K562 (cell line): ENCODE data around the gene GRAMD1B. TPM values are rescaled to one million over a fixed set of nuclear protein-coding genes. Genes with fewer than 3 reads are reported as not detected.
A peak's percentile ranks its signal among the peaks of the same experiment; 100 is the strongest.

Experiments used
- CBFA2T3 ChIP-seq: fragments of 450-650 bp; IDR thresholded peaks from 2 replicates; pipeline ENCODE4 v1.6.1; 2017
- CHCHD3 ChIP-seq: fragments of 250-450 bp; sonication (Bioruptor Pico); IDR thresholded peaks from 2 replicates; pipeline ENCODE4 v2.1.2; 2022; ENCODE audit warnings: mild to moderate bottlenecking
- E2F3 ChIP-seq: fragments of 250-450 bp; sonication (Bioruptor Pico); IDR thresholded peaks from 2 replicates; pipeline ENCODE4 v1.4.0; 2020; ENCODE audit warnings: mild to moderate bottlenecking
- EGR1 ChIP-seq: fragments of 450-650 bp; conservative IDR thresholded peaks from 2 replicates; pipeline ENCODE4 v1.6.1; 2017; ENCODE audit warnings: mild to moderate bottlenecking
- EHMT2 ChIP-seq: fragments of 450-650 bp; IDR thresholded peaks from 2 replicates; pipeline ENCODE4 v1.6.1; 2018; ENCODE audit warnings: antibody characterized with exemption
- ELF1 ChIP-seq: fragments of 200-800 bp; sonication (Bioruptor generic); IDR thresholded peaks from 2 replicates; pipeline ENCODE4 v1.6.1; 2016; ENCODE audit warnings: missing genetic modification characterization, missing compliant biosample characterization
- FIP1L1 ChIP-seq: fragments of 200-400 bp; formaldehyde crosslinking; IDR thresholded peaks from 2 replicates; pipeline ENCODE4 v1.6.1; 2018; ENCODE audit warnings: mild to moderate bottlenecking, low read depth, low read length; ENCODE audit not compliant: poor library complexity, severe bottlenecking
- HMGN3 ChIP-seq: IDR thresholded peaks from 2 replicates; pipeline ENCODE4 v1.6.1; 2011; ENCODE audit warnings: borderline replicate concordance, low read depth, mild to moderate bottlenecking, mixed read lengths, low read length; ENCODE audit not compliant: insufficient read length; ENCODE audit errors: extremely low read depth
- KLF6 ChIP-seq: fragments of 250-450 bp; sonication (Bioruptor Pico); IDR thresholded peaks from 2 replicates; pipeline ENCODE4 v1.4.0; 2020; ENCODE audit warnings: mild to moderate bottlenecking, moderate library complexity, borderline replicate concordance
- MAFF ChIP-seq: IDR thresholded peaks from 2 replicates; pipeline ENCODE4 v1.6.1; 2012; ENCODE audit warnings: low read length, improper control_type of control experiment
- MEF2D ChIP-seq: conservative IDR thresholded peaks from 2 replicates; pipeline ENCODE4 v1.6.1; 2016; ENCODE audit warnings: low read depth, missing genetic modification characterization, missing compliant biosample characterization
- MEIS2 ChIP-seq: fragments of 450-650 bp; IDR thresholded peaks from 2 replicates; pipeline ENCODE4 v1.6.1; 2014; ENCODE audit warnings: mild to moderate bottlenecking; ENCODE audit not compliant: partially characterized antibody
- NEUROD1 ChIP-seq: fragments of 150-350 bp; IDR thresholded peaks from 2 replicates; pipeline ENCODE4 v1.6.1; 2014; ENCODE audit warnings: borderline replicate concordance, low read length, low read depth; ENCODE audit not compliant: partially characterized antibody
- NR2C2 ChIP-seq, 2 experiments: fragments of 200-800 bp in 1 of 2; sonication (Bioruptor generic) in 1 of 2; sonication (generic) in 1 of 2; formaldehyde crosslinking in 1 of 2; IDR thresholded peaks; 2 replicates each; pipeline versions ENCODE4 v1.6.1 to v1.8.0; 2016 to 2022; ENCODE audit warnings: mild to moderate bottlenecking in 1 of 2, missing compliant biosample characterization in 1 of 2, missing genetic modification characterization in 1 of 2, missing genetic modification reagents in 1 of 2
- PCBP1 ChIP-seq: fragments of 200-400 bp; formaldehyde crosslinking; IDR thresholded peaks from 2 replicates; pipeline ENCODE4 v1.6.1; 2018; ENCODE audit warnings: mild to moderate bottlenecking, low read depth, low read length; ENCODE audit not compliant: poor library complexity, severe bottlenecking
- RAD21 ChIP-seq, 2 experiments: fragments of 250-450 bp in 1 of 2; fragments of 450-650 bp in 1 of 2; sonication (Bioruptor Pico) in 1 of 2; formaldehyde crosslinking in 1 of 2; IDR thresholded peaks in 1 of 2; conservative IDR thresholded peaks in 1 of 2; 2 replicates each; pipeline versions ENCODE4 v1.4.0 to v1.8.0; 2020 to 2022; ENCODE audit warnings: mild to moderate bottlenecking in 2 of 2, moderate library complexity in 1 of 2
- SNRNP70 ChIP-seq: fragments of 200-400 bp; formaldehyde crosslinking; optimal IDR thresholded peaks from 2 replicates; pipeline ENCODE3; 2017; ENCODE audit warnings: low read depth, low read length
- SPI1 ChIP-seq: IDR thresholded peaks from 2 replicates; pipeline ENCODE4 v1.6.1; 2011; ENCODE audit warnings: low read depth, low read length, control low read depth, borderline replicate concordance
- TAF7 ChIP-seq: fragments of 450-650 bp; IDR thresholded peaks from 2 replicates; pipeline ENCODE4 v1.6.1; 2016; ENCODE audit warnings: missing genetic modification characterization, missing compliant biosample characterization
- ZNF408 ChIP-seq: fragments of 250-450 bp; sonication (Bioruptor Pico); IDR thresholded peaks from 2 replicates; pipeline ENCODE4 v1.4.0; 2020; ENCODE audit warnings: low read depth, mild to moderate bottlenecking, moderate library complexity
- ZNF431 ChIP-seq: sonication (generic); formaldehyde crosslinking; IDR thresholded peaks from 2 replicates; pipeline ENCODE4 v1.8.0; 2022; ENCODE audit warnings: mild to moderate bottlenecking, missing genetic modification reagents
- polyA plus RNA-seq, 8 experiments: library from polyadenylated mRNA; depleted of rRNA in 4 of 8; stranded (reverse) in 5 of 8; unstranded in 3 of 8; fragments of >200 nt; fragmentation: Nextera tagmentation in 2 of 8; fragmentation: Illumina TruSeq in 1 of 8; extraction: Ambion mirVana in 2 of 8; extraction: Trizol in 1 of 8; gene quantifications; 2 replicates each; pipeline versions ENCODE4 v1.2.1 to v1.2.3, GENCODE V29; 2011 to 2014; ENCODE audit warnings: inconsistent platforms in 1 of 8, missing spikeins in 1 of 8
- total RNA-seq, 7 experiments: library from RNA; depleted of rRNA in 6 of 7; stranded (reverse); fragments of >200 nt in 6 of 7; fragmentation: Illumina TruSeq in 2 of 7; extraction: Trizol in 2 of 7; gene quantifications; 2 replicates each; pipeline versions ENCODE4 v1.2.1 to v1.2.3, GENCODE V29; 2011 to 2021; ENCODE audit warnings: low replicate concordance in 1 of 7
- TF ChIP-seq, protein P1 (sequence below), 2 experiments: IDR thresholded peaks; 2 replicates each; pipeline ENCODE4 v1.6.1; 2012; ENCODE audit warnings: improper control_type of control experiment in 2 of 2, low read depth in 2 of 2, low read length in 2 of 2, borderline replicate concordance in 1 of 2
- TF ChIP-seq, protein P2 (sequence below): fragments of 450-650 bp; formaldehyde crosslinking; IDR thresholded peaks from 2 replicates; pipeline ENCODE4 v1.4.0; 2020; ENCODE audit warnings: mild to moderate bottlenecking, mixed read lengths
- TF ChIP-seq, protein P3 (sequence below): fragments of 450-650 bp; conservative IDR thresholded peaks from 2 replicates; pipeline ENCODE4 v1.6.1; 2016; ENCODE audit warnings: missing genetic modification characterization, low read depth, mild to moderate bottlenecking, control low read depth, missing compliant biosample characterization

GRAMD1B gene
- total and polyA plus RNA-seq, 9 of the 15 experiments (the other 6 are each of a cell fraction or from before 2014, with no cell fraction given): 0.31 TPM; not detected in 8

GRCh38 chr11:123478352-123478987, 48.4 kb downstream of the GRAMD1B start (continued):
- no peak for TF ChIP-seq ZNF408 (CRISPR knock-in tag)
- no peak for TF ChIP-seq FIP1L1
- no peak for TF ChIP-seq MEIS2
- TF ChIP-seq SNRNP70: no peak
- TF ChIP-seq ELF1 (tag): peak; percentile 80
- no peak for TF ChIP-seq MAFF
- no peak for TF ChIP-seq MEF2D (tag)
- no peak for TF ChIP-seq CHCHD3
- TF ChIP-seq ZNF431 (CRISPR knock-in tag): no peak
- TF ChIP-seq PCBP1: no peak
- peak; percentile 75 for TF ChIP-seq RAD21 (CRISPR knock-in tag; conservative IDR thresholded peaks at IDR 0.05 in 1 of 2, IDR thresholded peaks at IDR 0.05 in 1 of 2)
- no peak for TF ChIP-seq KLF6 (CRISPR knock-in tag)
- TF ChIP-seq E2F3 (CRISPR knock-in tag): no peak
- TF ChIP-seq EGR1: no peak
- TF ChIP-seq TAF7 (tag): no peak
- no peak for TF ChIP-seq NR2C2 (CRISPR knock-in tag; IDR thresholded peaks at IDR 0.05)
- TF ChIP-seq NR2C2 (tag; IDR thresholded peaks at IDR 0.05): no peak
- TF ChIP-seq CBFA2T3: no peak
- TF ChIP-seq HMGN3: no peak
- TF ChIP-seq NEUROD1: no peak
- TF ChIP-seq, protein P1, sequence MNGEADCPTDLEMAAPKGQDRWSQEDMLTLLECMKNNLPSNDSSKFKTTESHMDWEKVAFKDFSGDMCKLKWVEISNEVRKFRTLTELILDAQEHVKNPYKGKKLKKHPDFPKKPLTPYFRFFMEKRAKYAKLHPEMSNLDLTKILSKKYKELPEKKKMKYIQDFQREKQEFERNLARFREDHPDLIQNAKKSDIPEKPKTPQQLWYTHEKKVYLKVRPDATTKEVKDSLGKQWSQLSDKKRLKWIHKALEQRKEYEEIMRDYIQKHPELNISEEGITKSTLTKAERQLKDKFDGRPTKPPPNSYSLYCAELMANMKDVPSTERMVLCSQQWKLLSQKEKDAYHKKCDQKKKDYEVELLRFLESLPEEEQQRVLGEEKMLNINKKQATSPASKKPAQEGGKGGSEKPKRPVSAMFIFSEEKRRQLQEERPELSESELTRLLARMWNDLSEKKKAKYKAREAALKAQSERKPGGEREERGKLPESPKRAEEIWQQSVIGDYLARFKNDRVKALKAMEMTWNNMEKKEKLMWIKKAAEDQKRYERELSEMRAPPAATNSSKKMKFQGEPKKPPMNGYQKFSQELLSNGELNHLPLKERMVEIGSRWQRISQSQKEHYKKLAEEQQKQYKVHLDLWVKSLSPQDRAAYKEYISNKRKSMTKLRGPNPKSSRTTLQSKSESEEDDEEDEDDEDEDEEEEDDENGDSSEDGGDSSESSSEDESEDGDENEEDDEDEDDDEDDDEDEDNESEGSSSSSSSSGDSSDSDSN (IDR thresholded peaks at IDR 0.05; ENCODE audit: borderline replicate concordance in 1 of 2, low read depth in 2 of 2, low read length in 2 of 2): no peak
- peak; percentile 60; the same call in 1 of the 2 replicates for TF ChIP-seq EHMT2
- TF ChIP-seq, protein P2, sequence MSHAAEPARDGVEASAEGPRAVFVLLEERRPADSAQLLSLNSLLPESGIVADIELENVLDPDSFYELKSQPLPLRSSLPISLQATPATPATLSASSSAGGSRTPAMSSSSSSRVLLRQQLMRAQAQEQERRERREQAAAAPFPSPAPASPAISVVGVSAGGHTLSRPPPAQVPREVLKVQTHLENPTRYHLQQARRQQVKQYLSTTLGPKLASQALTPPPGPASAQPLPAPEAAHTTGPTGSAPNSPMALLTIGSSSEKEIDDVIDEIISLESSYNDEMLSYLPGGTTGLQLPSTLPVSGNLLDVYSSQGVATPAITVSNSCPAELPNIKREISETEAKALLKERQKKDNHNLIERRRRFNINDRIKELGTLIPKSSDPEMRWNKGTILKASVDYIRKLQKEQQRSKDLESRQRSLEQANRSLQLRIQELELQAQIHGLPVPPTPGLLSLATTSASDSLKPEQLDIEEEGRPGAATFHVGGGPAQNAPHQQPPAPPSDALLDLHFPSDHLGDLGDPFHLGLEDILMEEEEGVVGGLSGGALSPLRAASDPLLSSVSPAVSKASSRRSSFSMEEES (CRISPR knock-in tag): no peak
- peak; percentile 2; the same call in 1 of the 2 replicates for TF ChIP-seq SPI1
- TF ChIP-seq, protein P3, sequence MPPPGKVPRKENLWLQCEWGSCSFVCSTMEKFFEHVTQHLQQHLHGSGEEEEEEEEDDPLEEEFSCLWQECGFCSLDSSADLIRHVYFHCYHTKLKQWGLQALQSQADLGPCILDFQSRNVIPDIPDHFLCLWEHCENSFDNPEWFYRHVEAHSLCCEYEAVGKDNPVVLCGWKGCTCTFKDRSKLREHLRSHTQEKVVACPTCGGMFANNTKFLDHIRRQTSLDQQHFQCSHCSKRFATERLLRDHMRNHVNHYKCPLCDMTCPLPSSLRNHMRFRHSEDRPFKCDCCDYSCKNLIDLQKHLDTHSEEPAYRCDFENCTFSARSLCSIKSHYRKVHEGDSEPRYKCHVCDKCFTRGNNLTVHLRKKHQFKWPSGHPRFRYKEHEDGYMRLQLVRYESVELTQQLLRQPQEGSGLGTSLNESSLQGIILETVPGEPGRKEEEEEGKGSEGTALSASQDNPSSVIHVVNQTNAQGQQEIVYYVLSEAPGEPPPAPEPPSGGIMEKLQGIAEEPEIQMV (tag): no peak
